ENCODE data around the gene CACNA2D4. TPM values are rescaled to one million over a fixed set of nuclear protein-coding genes. Genes with fewer than 3 reads are reported as not detected.
"Not testable (repeated sequence)": the region's sequence is repeated elsewhere in the genome, so short reads cannot be mapped to it uniquely, and the experiment has no call there.

CACNA2D4 gene
- polyA plus RNA-seq, 6 donors from 2014 or later = 0.46 to 3.6 (median 2.7) TPM

- no peak for DNase-seq
- Mint-ChIP-seq H3K27me3 (peaks cover 34 to 67% (median 52%) of the 10 kb centered on the region in 3 donors), H3K9me3 (peaks cover 0 to 2% (median 0%) of the 10 kb centered on the region in 7 donors), H3K4me1 (peaks cover 0 to 4% (median 0%) of the 10 kb centered on the region in 3 donors), H3K4me3 (no peak overlapping the region), H3K36me3 (no peaks in the 10 kb centered on the region), H3K27ac (no peak overlapping the region)
- ATAC-seq (ENCODE audit: low read depth in 2 of 2) = no peak
Observed at GRCh38 chr12:1827826-1828805, 90.3 kb downstream of the CACNA2D4 start.

GRCh38 chr12:1826867-1827705 lies 91.4 kb downstream of the CACNA2D4 start:
- Mint-ChIP-seq H3K36me3 (no peaks in the 10 kb centered on the region), H3K4me3 (peak overlapping the region in 1 of 8 donors; percentile 19), H3K27ac (peak overlapping the region in 2 of 6 donors; percentile 69 to 80), H3K4me1 (peaks cover 0 to 4% (median 0%) of the 10 kb centered on the region in 3 donors), H3K9me3 (peaks cover 0 to 2% (median 0%) of the 10 kb centered on the region in 7 donors), H3K27me3 (peaks cover 29 to 72% (median 56%) of the 10 kb centered on the region in 3 donors)
- DNase-seq (no peak), ATAC-seq (ENCODE audit: low read depth in 2 of 2) (no peak)

GRCh38 chr12:1826401-1826800 lies 92.1 kb downstream of the CACNA2D4 start:
- Mint-ChIP-seq H3K27ac (no peak overlapping the region), H3K27me3 (peaks cover 24 to 72% (median 54%) of the 10 kb centered on the region in 3 donors), H3K9me3 (peaks cover 0 to 2% (median 0%) of the 10 kb centered on the region in 7 donors), H3K36me3 (no peaks in the 10 kb centered on the region), H3K4me1 (peaks cover 0 to 4% (median 0%) of the 10 kb centered on the region in 3 donors), H3K4me3 (no peak overlapping the region)
- DNase-seq = no peak
- ATAC-seq (ENCODE audit: low read depth in 2 of 2) = no peak

GRCh38 chr12:1825382-1826102 lies 92.9 kb downstream of the CACNA2D4 start:
- Mint-ChIP-seq H3K27ac (no peak overlapping the region), H3K27me3 (peaks cover 18 to 72% (median 56%) of the 10 kb centered on the region in 3 donors), H3K4me1 (peaks cover 1 to 5% (median 2%) of the 10 kb centered on the region in 3 donors), H3K4me3 (no peak overlapping the region), H3K36me3 (no peaks in the 10 kb centered on the region), H3K9me3 (peaks cover 0 to 2% (median 0%) of the 10 kb centered on the region in 7 donors)
- ATAC-seq (ENCODE audit: low read depth in 2 of 2) (no peak), DNase-seq (no peak)

- no peak for DNase-seq
- peaks cover 3 to 7% (median 5%) of the 10 kb centered on the region in 3 donors for H3K4me1 Mint-ChIP-seq
Observed at GRCh38 chr12:1823237-1823636, 95.2 kb downstream of the CACNA2D4 start.

GRCh38 chr12:1822699-1823098 lies 95.8 kb downstream of the CACNA2D4 start:
- H3K27me3 Mint-ChIP-seq = peaks cover 13 to 64% (median 60%) of the 10 kb centered on the region in 3 donors
- H3K9me3 Mint-ChIP-seq = peaks cover 0 to 2% (median 0%) of the 10 kb centered on the region in 7 donors
- ATAC-seq (ENCODE audit: low read depth in 2 of 2) (no peak), DNase-seq (no peak)
- peak overlapping the region in 2 of 6 donors; percentile 52 to 60 for H3K27ac Mint-ChIP-seq
- H3K4me1 Mint-ChIP-seq = peaks cover 3 to 7% (median 5%) of the 10 kb centered on the region in 3 donors
- no peaks in the 10 kb centered on the region for H3K36me3 Mint-ChIP-seq
- no peak overlapping the region for H3K4me3 Mint-ChIP-seq

More at GRCh38 chr12:1823237-1823636, 95.2 kb downstream of the CACNA2D4 start:
- Mint-ChIP-seq H3K4me3 (no peak overlapping the region), H3K36me3 (no peaks in the 10 kb centered on the region), H3K27ac (no peak overlapping the region), H3K27me3 (peaks cover 13 to 68% (median 60%) of the 10 kb centered on the region in 3 donors), H3K9me3 (peaks cover 0 to 2% (median 0%) of the 10 kb centered on the region in 7 donors)
- ATAC-seq (ENCODE audit: low read depth in 2 of 2) = no peak

- H3K27ac Mint-ChIP-seq = no peak overlapping the region
- no peak for DNase-seq
- no peak for ATAC-seq (ENCODE audit: low read depth in 2 of 2)
- H3K27me3 Mint-ChIP-seq = peaks cover 14 to 64% (median 60%) of the 10 kb centered on the region in 3 donors
- no peaks in the 10 kb centered on the region for H3K36me3 Mint-ChIP-seq
- no peak overlapping the region for H3K4me3 Mint-ChIP-seq
- peaks cover 3 to 5% (median 3%) of the 10 kb centered on the region in 3 donors for H3K4me1 Mint-ChIP-seq
- peaks cover 0 to 2% (median 0%) of the 10 kb centered on the region in 7 donors for H3K9me3 Mint-ChIP-seq
Observed at GRCh38 chr12:1821805-1822204, 96.6 kb downstream of the CACNA2D4 start.

GRCh38 chr12:1820896-1821291 lies 97.6 kb downstream of the CACNA2D4 start:
- ATAC-seq (ENCODE audit: low read depth in 2 of 2) (no peak), DNase-seq (no peak)
- no peak overlapping the region for H3K4me3 Mint-ChIP-seq
- H3K27me3 Mint-ChIP-seq = peaks cover 17 to 70% (median 61%) of the 10 kb centered on the region in 3 donors
- no peak overlapping the region for H3K27ac Mint-ChIP-seq
- H3K36me3 Mint-ChIP-seq = no peaks in the 10 kb centered on the region
- peaks cover 3 to 5% (median 3%) of the 10 kb centered on the region in 3 donors for H3K4me1 Mint-ChIP-seq
- peaks cover 0 to 2% (median 0%) of the 10 kb centered on the region in 7 donors for H3K9me3 Mint-ChIP-seq

GRCh38 chr12:1820191-1820895 lies 98.1 kb downstream of the CACNA2D4 start, which contains the start of gene LRTM2:
Gene LRTM2, plus strand, starts transcription at chr12:1820565. Its CDS starts 7,584 bp downstream, at chr12:1828149.
- no peak for ATAC-seq (ENCODE audit: low read depth in 2 of 2)
- DNase-seq = no peak
- H3K9me3 Mint-ChIP-seq = peaks cover 0 to under 1% (median 0%) of the 10 kb centered on the region in 7 donors
- no peaks in the 10 kb centered on the region for H3K36me3 Mint-ChIP-seq
- peaks cover 3 to 5% (median 3%) of the 10 kb centered on the region in 3 donors for H3K4me1 Mint-ChIP-seq
- H3K4me3 Mint-ChIP-seq = no peak within 1 kb of the TSS
- H3K27me3 Mint-ChIP-seq = peaks cover 19 to 70% (median 62%) of the 10 kb centered on the region in 3 donors
- H3K27ac Mint-ChIP-seq = peak within 1 kb of the TSS in 1 of 6 donors; percentile 67

- peaks cover 19 to 70% (median 64%) of the 10 kb centered on the region in 3 donors for H3K27me3 Mint-ChIP-seq
- H3K36me3 Mint-ChIP-seq = no peaks in the 10 kb centered on the region
- H3K4me1 Mint-ChIP-seq = peaks cover 3 to 5% (median 3%) of the 10 kb centered on the region in 3 donors
- DNase-seq (no peak), ATAC-seq (ENCODE audit: low read depth in 2 of 2) (no peak)
- H3K4me3 Mint-ChIP-seq = no peak overlapping the region
- H3K9me3 Mint-ChIP-seq = no peaks in the 10 kb centered on the region
- H3K27ac Mint-ChIP-seq = no peak overlapping the region
Observed at GRCh38 chr12:1819571-1819970, 98.9 kb downstream of the CACNA2D4 start.

- H3K27me3 Mint-ChIP-seq = peaks cover 19 to 73% (median 68%) of the 10 kb centered on the region in 3 donors
- H3K27ac Mint-ChIP-seq = no peak overlapping the region
- H3K36me3 Mint-ChIP-seq = no peaks in the 10 kb centered on the region
- no peaks in the 10 kb centered on the region for H3K9me3 Mint-ChIP-seq
- H3K4me1 Mint-ChIP-seq = peaks cover 3 to 5% (median 3%) of the 10 kb centered on the region in 3 donors
- no peak for ATAC-seq (ENCODE audit: low read depth in 2 of 2)
- no peak for DNase-seq
- no peak overlapping the region for H3K4me3 Mint-ChIP-seq
Observed at GRCh38 chr12:1819050-1819449, 99.4 kb downstream of the CACNA2D4 start.

GRCh38 chr12:1817928-1818327 lies 100.5 kb downstream of the CACNA2D4 start:
- H3K4me1 Mint-ChIP-seq; H3K27ac Mint-ChIP-seq; H3K4me3 Mint-ChIP-seq; H3K36me3 Mint-ChIP-seq; ATAC-seq (ENCODE audit: low read depth in 2 of 2); DNase-seq; H3K9me3 Mint-ChIP-seq: not testable (repeated sequence)
- H3K27me3 Mint-ChIP-seq = peaks cover 19 to 66% (median 61%) of the 10 kb centered on the region in 3 donors
